Testis (tissue), 3 donors: ENCODE measurements around the gene COL23A1. TPM values are rescaled to one million over a fixed set of nuclear protein-coding genes. Genes with fewer than 3 reads are reported as not detected.

Experiments used
- DNase-seq: peaks from one replicate; pipeline ENCODE4 v3.0.0-alpha.2; 2019
- H3K27ac ChIP-seq, 2 donors: fragments of 200-600 bp; sonication (generic); one replicate each; pipeline ENCODE4 v1.5.1; 2019
- H3K27me3 ChIP-seq: fragments of 200-600 bp; sonication (generic); one replicate; pipeline ENCODE4 v1.5.1; 2019
- H3K36me3 ChIP-seq: fragments of 200-600 bp; sonication (generic); one replicate; pipeline ENCODE4 v1.5.1; 2017; ENCODE audit warnings: low read depth; ENCODE audit errors: missing control alignments
- H3K4me1 ChIP-seq: fragments of 200-600 bp; sonication (generic); one replicate; pipeline ENCODE4 v1.5.1; 2019
- H3K4me3 ChIP-seq, 2 donors: fragments of 200-600 bp; sonication (generic); one replicate each; pipeline ENCODE4 v1.5.1; 2017 to 2019
- H3K9me3 ChIP-seq: fragments of 200-600 bp; sonication (generic); one replicate; pipeline ENCODE4 v1.5.1; 2017
- POLR2A ChIP-seq: fragments of 450-650 bp; IDR thresholded peaks from one replicate; pipeline ENCODE4 v1.6.1; 2017; ENCODE audit warnings: antibody characterized with exemption, mild to moderate bottlenecking, moderate library complexity
- WGBS, 2 donors: methylation state at CpG; one replicate each; pipeline ENCODE4 v1.1.5; 2018; 5-methylcytosine and 5-hydroxymethylcytosine counted together
- intact Hi-C: fragments of 100-400 bp; cut with DNase I; formaldehyde crosslinking; loops from one replicate; pipeline ENCODE4 v1.15.1; 2023; ENCODE audit warnings: low total_unique reads
- polyA plus RNA-seq: library from polyadenylated mRNA; stranded (reverse); fragments of 350-450 nt; fragmentation: Illumina TruSeq; extraction: RNeasy Lipid Tissue Mini Kit (QIAGEN cat#74804); gene quantifications from one replicate; pipeline ENCODE4 v1.2.3, GENCODE V29; 2014; ENCODE audit warnings: low read depth, low replicate concordance; ENCODE audit not compliant: insufficient read depth
- total RNA-seq, 2 donors: library from RNA; depleted of rRNA; stranded (reverse); fragments of >200 nt; gene quantifications; one replicate each; pipeline ENCODE4 v1.2.3, GENCODE V29; 2016
- TF ChIP-seq, protein P1 (sequence below), 3 experiments: fragments of 450-650 bp in 2 of 3; fragments of 200-600 bp in 1 of 3; sonication (generic) in 1 of 3; IDR thresholded peaks; one replicate each; pipeline ENCODE4 v1.5.1; 2016 to 2019; ENCODE audit warnings: antibody characterized with exemption in 3 of 3, mild to moderate bottlenecking in 2 of 3, moderate library complexity in 1 of 3

Gene COL23A1
- total and polyA plus RNA-seq, 3 donors from 2014 or later = 4.3 to 5.5 (median 5.0) TPM

DNA sequence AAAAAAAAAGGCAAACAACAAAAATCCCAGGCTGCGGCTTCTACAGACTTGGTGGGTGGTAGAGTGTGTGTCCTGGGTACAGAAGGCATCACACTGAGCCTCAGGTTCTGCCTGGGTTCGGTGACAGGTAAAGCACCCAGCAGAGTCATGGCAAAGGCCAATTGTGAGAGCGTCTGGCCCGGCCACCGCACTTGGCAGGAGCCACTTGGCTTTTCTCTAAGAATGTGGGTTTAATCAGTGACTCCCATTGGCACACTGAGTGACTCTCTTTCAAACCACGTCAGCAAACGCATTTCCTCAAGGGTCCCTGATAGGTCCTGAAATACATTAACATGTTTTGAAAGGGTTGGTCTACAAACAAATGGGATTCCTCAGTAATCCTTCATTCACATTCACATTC, 17.0 kb downstream of the COL23A1 start:
- 92 to 93% methylated on average over 7 of the region's 7 CpGs for WGBS, 2 donors
- TF ChIP-seq, protein P1, sequence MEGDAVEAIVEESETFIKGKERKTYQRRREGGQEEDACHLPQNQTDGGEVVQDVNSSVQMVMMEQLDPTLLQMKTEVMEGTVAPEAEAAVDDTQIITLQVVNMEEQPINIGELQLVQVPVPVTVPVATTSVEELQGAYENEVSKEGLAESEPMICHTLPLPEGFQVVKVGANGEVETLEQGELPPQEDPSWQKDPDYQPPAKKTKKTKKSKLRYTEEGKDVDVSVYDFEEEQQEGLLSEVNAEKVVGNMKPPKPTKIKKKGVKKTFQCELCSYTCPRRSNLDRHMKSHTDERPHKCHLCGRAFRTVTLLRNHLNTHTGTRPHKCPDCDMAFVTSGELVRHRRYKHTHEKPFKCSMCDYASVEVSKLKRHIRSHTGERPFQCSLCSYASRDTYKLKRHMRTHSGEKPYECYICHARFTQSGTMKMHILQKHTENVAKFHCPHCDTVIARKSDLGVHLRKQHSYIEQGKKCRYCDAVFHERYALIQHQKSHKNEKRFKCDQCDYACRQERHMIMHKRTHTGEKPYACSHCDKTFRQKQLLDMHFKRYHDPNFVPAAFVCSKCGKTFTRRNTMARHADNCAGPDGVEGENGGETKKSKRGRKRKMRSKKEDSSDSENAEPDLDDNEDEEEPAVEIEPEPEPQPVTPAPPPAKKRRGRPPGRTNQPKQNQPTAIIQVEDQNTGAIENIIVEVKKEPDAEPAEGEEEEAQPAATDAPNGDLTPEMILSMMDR (IDR thresholded peaks at IDR 0.05) = no peak
- no peaks in the 10 kb centered on the region for H3K36me3 ChIP-seq
- H3K27ac ChIP-seq = no peak overlapping the region
- no peaks in the 10 kb centered on the region for H3K27me3 ChIP-seq
- DNase-seq = peak; percentile 12
- intact Hi-C loops = no loop called here
- no peak overlapping the region for H3K4me3 ChIP-seq
- no peaks in the 10 kb centered on the region for H3K9me3 ChIP-seq
- no peaks in the 10 kb centered on the region for H3K4me1 ChIP-seq

DNA sequence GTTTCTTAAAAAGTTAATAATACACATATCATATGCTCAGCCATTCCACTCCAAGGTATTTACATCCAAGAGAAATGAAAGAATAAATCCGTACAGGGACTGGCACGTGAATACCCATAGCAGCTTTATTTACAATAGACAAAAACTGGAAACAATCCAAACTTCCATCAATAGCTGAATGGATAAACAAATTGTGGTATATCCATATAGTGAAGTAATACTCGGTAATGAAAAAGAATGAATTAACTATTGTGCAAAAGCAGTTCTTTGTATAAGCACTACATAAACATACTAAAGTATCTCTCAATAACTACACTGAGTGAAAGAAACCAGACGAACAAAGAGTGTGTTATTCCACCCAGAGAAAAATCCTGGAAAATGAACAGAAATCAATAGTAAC, 17.6 kb downstream of the COL23A1 start:
- 90 to 96% methylated on average over 4 of the region's 4 CpGs for WGBS, 2 donors

DNA sequence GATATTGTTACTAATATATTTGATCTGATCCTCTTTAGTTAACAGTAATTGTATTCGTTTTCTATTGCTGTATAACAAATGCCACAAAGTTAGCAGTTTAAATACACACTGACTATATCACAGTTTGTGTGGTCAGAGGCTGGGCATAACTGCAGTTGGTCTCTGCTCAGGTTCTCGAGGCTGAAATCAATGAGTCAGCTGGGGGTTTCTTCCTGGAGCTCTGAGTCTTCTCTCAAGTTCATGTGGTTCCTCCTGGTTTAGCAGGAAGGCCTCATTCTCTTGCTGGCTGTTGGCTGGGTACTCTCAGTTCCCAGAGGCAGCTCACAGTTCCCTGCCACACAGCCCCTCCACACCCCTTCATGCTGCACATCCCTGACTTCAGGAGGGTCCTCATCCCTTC, 20.7 kb downstream of the COL23A1 start:
- intact Hi-C loops = no loop called here
- Histone ChIP-seq H3K4me3 (no peak overlapping the region), H3K4me1 (no peaks in the 10 kb centered on the region), H3K9me3 (no peaks in the 10 kb centered on the region), H3K27me3 (no peaks in the 10 kb centered on the region), H3K27ac (no peak overlapping the region), H3K36me3 (no peaks in the 10 kb centered on the region)
- DNase-seq = no peak
- TF ChIP-seq, protein P1 (IDR thresholded peaks at IDR 0.05) = no peak
- TF ChIP-seq POLR2A = no peak
- WGBS, 2 donors = 51 to 59% methylated on average over 2 of the region's 2 CpGs

More for the DNA sequence above, 17.6 kb downstream of the COL23A1 start:
- no peak for DNase-seq
- Histone ChIP-seq H3K9me3 (no peaks in the 10 kb centered on the region), H3K4me3 (no peak overlapping the region), H3K4me1 (no peaks in the 10 kb centered on the region), H3K27me3 (no peaks in the 10 kb centered on the region), H3K36me3 (no peaks in the 10 kb centered on the region), H3K27ac (no peak overlapping the region)
- TF ChIP-seq, protein P1 (IDR thresholded peaks at IDR 0.05) = no peak
- TF ChIP-seq POLR2A = no peak
- intact Hi-C loops = no loop called here

DNA sequence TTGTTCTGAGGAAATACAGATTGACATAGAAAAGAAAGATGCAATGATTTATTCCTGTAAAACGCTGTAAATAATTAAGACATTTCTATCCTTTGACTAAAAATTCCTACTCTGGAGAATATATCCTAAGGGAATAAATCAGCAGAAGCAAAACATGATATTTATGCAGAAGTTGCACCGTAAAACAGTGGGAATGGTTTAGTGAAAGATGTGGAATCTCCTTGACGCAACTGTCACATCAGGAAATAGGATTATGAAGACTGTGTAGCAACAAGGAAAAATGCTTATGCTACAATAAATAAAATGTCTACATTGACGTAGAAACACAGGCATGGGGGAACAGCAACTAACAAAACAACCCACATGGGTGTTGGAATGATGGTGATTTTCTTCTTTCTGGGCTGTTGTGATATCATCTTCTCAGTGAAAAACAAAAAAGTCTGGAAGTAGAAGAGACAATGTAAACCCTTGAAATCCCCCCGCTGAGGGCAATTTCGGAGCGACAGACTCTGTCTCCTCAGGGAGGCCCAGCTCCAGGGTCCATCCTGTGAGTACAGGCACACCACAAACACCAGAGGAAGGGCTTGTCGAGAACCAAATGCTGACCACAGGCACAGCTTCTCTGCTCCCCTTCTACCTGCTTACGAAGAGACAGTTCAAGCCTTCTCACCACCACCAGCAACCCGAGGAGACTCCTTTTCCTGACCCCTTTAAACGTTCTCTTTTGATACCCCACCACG, 25.2 kb downstream of the COL23A1 start:
- no peak overlapping the region for H3K27ac ChIP-seq
- WGBS, 2 donors = 63 to 71% methylated on average over 12 of the region's 12 CpGs

More for the DNA sequence above, 25.2 kb downstream of the COL23A1 start:
- no peak overlapping the region for H3K4me3 ChIP-seq
- intact Hi-C loops = no loop called here
- TF ChIP-seq, protein P1 (IDR thresholded peaks at IDR 0.05) = no peak
- TF ChIP-seq POLR2A = no peak
- no peaks in the 10 kb centered on the region for H3K27me3 ChIP-seq
- peaks cover 14% of the 10 kb centered on the region for H3K4me1 ChIP-seq
- H3K36me3 ChIP-seq = no peaks in the 10 kb centered on the region
- DNase-seq = no peak
- H3K9me3 ChIP-seq = no peaks in the 10 kb centered on the region
